Memory B cell (primary cell): ENCODE results near the gene NDUFV3.
"Not testable (repeated sequence)": the region's sequence is repeated elsewhere in the genome, so short reads cannot be mapped to it uniquely, and the experiment has no call there.

ENCODE experiments used
- ATAC-seq: fragments of 150-1000 bp; cut with Tn5 transposase; 2 replicates; pipeline ENCODE4 v1.10.0; 2021; ENCODE audit warnings: low read depth, mild to moderate bottlenecking, moderate library complexity
- DNase-seq, 2 donors: peaks; one replicate each; pipeline ENCODE4 v3.0.0; 2022; ENCODE audit warnings: low spot score in 2 of 2
- H3K27ac Mint-ChIP-seq: one replicate; pipeline ENCODE4 v1.8.0; 2022; ENCODE audit warnings: mild to moderate bottlenecking, moderate library complexity, mixed read lengths
- H3K27me3 Mint-ChIP-seq: one replicate; pipeline ENCODE4 v1.8.0; 2022; ENCODE audit warnings: mixed read lengths
- H3K36me3 Mint-ChIP-seq: one replicate; pipeline ENCODE4 v1.8.0; 2022; ENCODE audit warnings: mild to moderate bottlenecking, mixed read lengths
- H3K4me1 Mint-ChIP-seq: one replicate; pipeline ENCODE4 v1.8.0; 2022; ENCODE audit warnings: mixed read lengths
- H3K4me3 Mint-ChIP-seq: one replicate; pipeline ENCODE4 v1.8.0; 2022; ENCODE audit warnings: mild to moderate bottlenecking, moderate library complexity, mixed read lengths
- H3K9me3 Mint-ChIP-seq: one replicate; pipeline ENCODE4 v1.8.0; 2022; ENCODE audit warnings: mixed read lengths

Gene NDUFV3

DNA sequence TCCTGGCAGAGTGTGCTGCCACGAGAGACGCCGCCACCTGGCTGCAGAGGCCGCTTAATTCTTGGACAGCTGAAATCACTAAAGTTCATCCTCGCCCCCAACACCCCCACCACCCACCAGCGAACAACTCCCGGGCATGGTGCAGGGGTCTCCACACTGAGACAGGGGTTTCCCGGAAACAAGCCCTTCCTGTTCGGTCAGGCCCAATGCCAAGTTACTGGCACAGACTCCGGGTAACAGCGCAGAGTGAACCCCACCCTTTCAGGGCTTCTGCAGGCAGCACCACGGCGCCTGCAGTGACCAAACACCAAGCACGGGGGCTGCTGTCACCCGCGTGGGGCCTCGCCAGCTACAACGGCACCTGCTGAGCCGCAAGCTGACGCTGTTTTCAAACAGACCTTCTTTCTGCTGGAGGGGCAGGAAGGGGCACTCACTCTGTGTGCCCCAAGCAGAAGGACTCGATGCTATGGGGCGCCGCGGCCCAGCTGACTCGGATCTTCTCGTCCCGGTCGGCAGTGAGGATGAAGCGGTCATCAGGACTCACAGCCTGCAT lies 31.2 kb upstream of the NDUFV3 start:
- ATAC-seq (no peak), DNase-seq (no peak)
- H3K4me1 Mint-ChIP-seq = peaks cover 8% of the 10 kb centered on the region
- H3K27me3 Mint-ChIP-seq = no peaks in the 10 kb centered on the region
- no peaks in the 10 kb centered on the region for H3K9me3 Mint-ChIP-seq
- H3K27ac Mint-ChIP-seq = no peak overlapping the region
- peaks cover 25% of the 10 kb centered on the region for H3K36me3 Mint-ChIP-seq
- no peak overlapping the region for H3K4me3 Mint-ChIP-seq

- DNase-seq = no peak
- H3K27ac Mint-ChIP-seq = peak overlapping the region; percentile 78
- no peaks in the 10 kb centered on the region for H3K9me3 Mint-ChIP-seq
- peaks cover 8% of the 10 kb centered on the region for H3K4me1 Mint-ChIP-seq
- no peak overlapping the region for H3K4me3 Mint-ChIP-seq
- no peak for ATAC-seq
- peaks cover 22% of the 10 kb centered on the region for H3K36me3 Mint-ChIP-seq
- H3K27me3 Mint-ChIP-seq = no peaks in the 10 kb centered on the region
These were observed 30.2 kb upstream of the NDUFV3 start for GRCh38 chr21:42862774-42863503.

DNA sequence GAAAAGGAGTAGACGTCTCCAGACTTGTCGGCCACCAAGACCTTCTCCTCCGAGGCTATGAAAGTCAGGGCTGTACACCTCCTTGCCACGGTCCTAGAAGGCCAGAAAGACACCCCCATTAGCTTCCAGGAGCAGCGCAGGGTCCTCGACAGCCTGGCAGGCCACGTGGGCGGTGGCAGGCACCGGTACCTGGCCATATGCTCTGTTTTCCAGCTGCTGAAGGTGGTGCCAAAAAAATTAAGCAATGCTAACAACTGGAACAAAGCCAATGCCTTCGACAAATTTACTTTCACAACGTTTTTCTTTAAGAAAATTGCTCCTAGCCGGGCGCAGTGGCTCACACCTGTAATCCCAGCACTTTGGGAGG lies 29.6 kb upstream of the NDUFV3 start:
- DNase-seq (no peak), ATAC-seq (no peak)
- Mint-ChIP-seq H3K4me1 (peaks cover 8% of the 10 kb centered on the region), H3K4me3 (no peak overlapping the region), H3K27ac (peak overlapping the region; percentile 78), H3K27me3 (no peaks in the 10 kb centered on the region), H3K9me3 (no peaks in the 10 kb centered on the region), H3K36me3 (peaks cover 25% of the 10 kb centered on the region)

GRCh38 chr21:42864286-42864685 lies 28.8 kb upstream of the NDUFV3 start:
- Mint-ChIP-seq H3K4me3 (no peak overlapping the region), H3K27ac (no peak overlapping the region), H3K36me3 (peaks cover 21% of the 10 kb centered on the region), H3K27me3 (no peaks in the 10 kb centered on the region), H3K4me1 (peaks cover 6% of the 10 kb centered on the region), H3K9me3 (no peaks in the 10 kb centered on the region)
- ATAC-seq (no peak), DNase-seq (no peak)

DNA sequence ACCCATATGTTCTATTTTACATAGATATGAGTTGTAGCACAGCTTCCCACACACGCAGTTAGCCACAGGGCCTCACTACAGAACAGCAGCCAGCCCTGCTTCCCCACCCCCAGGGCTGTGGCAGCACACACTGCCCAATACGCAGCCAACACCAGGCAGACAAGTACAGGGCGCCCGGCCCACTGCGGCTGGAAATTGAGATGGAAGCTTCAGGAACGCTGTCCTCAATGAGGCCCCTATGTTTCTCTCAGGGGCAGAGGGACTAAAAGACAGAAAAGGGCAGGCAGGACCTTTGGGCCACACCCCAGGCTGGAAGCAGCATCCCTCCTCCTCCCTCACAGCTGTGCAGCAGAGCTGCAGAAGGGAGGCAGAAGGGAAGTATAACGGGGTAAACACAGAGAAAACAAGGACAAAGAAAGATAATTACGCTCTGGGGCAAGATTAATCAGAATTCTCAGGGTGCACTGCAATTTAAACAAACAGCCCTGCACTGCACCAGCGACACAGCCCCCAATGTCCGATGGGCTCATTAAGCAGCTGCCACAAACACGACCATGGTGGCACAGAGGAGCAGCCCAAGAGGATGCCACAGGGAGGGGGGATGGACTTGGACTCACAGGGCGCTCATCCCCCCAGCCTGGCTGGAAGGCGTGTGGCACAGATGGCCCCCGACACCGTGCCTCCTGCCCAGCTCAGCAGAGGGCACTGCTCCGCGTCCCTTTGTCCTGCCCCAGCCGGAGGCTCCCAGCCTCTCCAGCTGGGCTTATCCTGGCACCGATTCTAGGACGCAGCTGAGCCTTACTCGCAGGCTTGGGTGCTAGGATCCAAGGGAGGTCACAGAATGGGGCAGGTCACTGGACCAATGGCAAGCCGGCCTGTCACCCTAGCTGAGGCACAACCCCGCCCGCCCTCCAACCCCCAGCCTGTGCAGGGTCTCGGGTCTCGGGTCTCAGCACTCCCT lies 28.0 kb upstream of the NDUFV3 start:
- no peak overlapping the region for H3K27ac Mint-ChIP-seq
- no peak for ATAC-seq
- H3K4me3 Mint-ChIP-seq = no peak overlapping the region
- peaks cover 23% of the 10 kb centered on the region for H3K36me3 Mint-ChIP-seq
- H3K27me3 Mint-ChIP-seq = no peaks in the 10 kb centered on the region
- H3K9me3 Mint-ChIP-seq = no peaks in the 10 kb centered on the region
- DNase-seq = no peak
- peaks cover 6% of the 10 kb centered on the region for H3K4me1 Mint-ChIP-seq

GRCh38 chr21:42865776-42866160 lies 27.3 kb upstream of the NDUFV3 start:
- Mint-ChIP-seq H3K36me3 (peaks cover 24% of the 10 kb centered on the region), H3K4me3 (no peak overlapping the region), H3K4me1 (peaks cover 6% of the 10 kb centered on the region), H3K9me3 (no peaks in the 10 kb centered on the region), H3K27me3 (no peaks in the 10 kb centered on the region), H3K27ac (no peak overlapping the region)
- DNase-seq (no peak), ATAC-seq (no peak)

GRCh38 chr21:42868196-42868595 lies 24.9 kb upstream of the NDUFV3 start:
- Mint-ChIP-seq H3K4me3 (no peak overlapping the region), H3K9me3 (no peaks in the 10 kb centered on the region), H3K4me1 (peaks cover 3% of the 10 kb centered on the region), H3K27me3 (no peaks in the 10 kb centered on the region), H3K27ac (no peak overlapping the region), H3K36me3 (peaks cover 19% of the 10 kb centered on the region)
- no peak for DNase-seq
- no peak for ATAC-seq

GRCh38 chr21:42873096-42873495 lies 20.0 kb upstream of the NDUFV3 start:
- Mint-ChIP-seq H3K9me3 (no peaks in the 10 kb centered on the region), H3K4me1 (peaks cover 2% of the 10 kb centered on the region), H3K4me3 (no peak overlapping the region), H3K27ac (no peak overlapping the region), H3K36me3 (peaks cover 18% of the 10 kb centered on the region), H3K27me3 (no peaks in the 10 kb centered on the region)
- ATAC-seq (no peak), DNase-seq (no peak)

DNA sequence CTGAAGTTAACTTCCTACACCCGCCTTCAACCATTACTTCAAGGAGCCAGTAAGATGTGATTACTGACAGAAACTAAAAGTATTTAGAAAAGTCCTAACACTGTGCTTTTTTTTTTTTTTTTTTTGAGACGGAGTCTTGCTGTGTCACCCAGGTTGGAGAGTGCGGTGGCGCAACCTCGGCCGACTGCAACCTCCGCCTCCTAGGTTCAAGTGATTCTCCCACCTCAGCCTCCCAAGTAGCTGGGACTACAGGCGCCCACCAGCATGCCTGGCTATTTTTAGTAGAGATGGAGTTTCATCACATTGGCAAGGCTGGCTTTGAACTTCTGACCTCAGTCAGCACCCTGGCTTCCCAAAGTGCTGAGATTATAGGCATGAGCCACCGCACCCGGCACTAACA lies 17.3 kb upstream of the NDUFV3 start:
- H3K9me3 Mint-ChIP-seq, ATAC-seq, DNase-seq, H3K27ac Mint-ChIP-seq, H3K27me3 Mint-ChIP-seq, H3K4me3 Mint-ChIP-seq: not testable (repeated sequence)
- Mint-ChIP-seq H3K4me1 (peaks cover 16% of the 10 kb centered on the region), H3K36me3 (peaks cover 13% of the 10 kb centered on the region)

GRCh38 chr21:42878678-42878992 lies 14.5 kb upstream of the NDUFV3 start:
- no peak for DNase-seq
- peaks cover 8% of the 10 kb centered on the region for H3K36me3 Mint-ChIP-seq

DNA sequence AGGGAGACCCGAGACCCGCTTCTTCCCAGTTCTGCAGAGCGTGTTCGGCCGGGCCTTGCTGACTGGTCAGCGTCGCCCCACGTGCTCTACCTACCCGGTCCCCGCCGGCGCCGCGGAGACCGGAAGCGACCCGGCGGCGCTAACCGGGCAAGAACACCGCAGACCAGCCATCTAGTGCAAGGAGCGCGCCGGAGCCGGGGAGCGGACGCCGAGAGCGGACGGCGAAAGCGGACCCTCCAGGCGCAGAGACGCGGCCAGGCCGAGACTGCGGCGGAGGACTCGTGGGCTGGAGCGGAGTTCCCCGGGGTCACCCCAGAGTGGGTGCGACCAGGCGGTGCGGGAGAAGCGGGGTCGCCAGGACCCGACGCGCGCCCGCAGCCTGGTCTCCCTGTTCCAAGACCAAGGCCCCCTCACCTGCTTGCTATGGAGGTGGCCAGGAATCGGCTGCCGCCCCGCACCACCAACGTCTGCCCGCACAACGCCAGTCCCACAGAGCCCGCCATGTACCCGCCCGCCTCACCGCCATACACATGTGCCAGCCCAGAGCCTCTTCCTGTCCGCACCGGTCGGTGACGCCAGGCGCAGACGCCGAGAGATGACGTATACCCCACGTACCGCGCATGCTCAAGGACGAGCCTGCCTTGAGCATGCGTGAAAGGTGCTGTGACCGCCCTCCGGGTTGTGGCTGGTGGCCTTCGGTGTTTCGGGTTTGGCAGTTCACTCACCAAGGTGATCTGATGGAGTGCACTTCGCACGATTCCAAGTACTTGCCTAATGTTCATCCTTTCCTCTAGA lies 13.9 kb upstream of the NDUFV3 start, which contains the start of gene WDR4:
Gene WDR4, minus strand, starts transcription at position 547 of the 795 bp plus-strand sequence. Its CDS starts 44 bp downstream, at position 503.
- no peaks in the 10 kb centered on the region for H3K27me3 Mint-ChIP-seq
- H3K4me1 Mint-ChIP-seq = peaks cover 16% of the 10 kb centered on the region
- peak within 1 kb of the TSS; percentile 99 for H3K27ac Mint-ChIP-seq
- peak; percentile 97 to 99 for DNase-seq
- peak; percentile 91 for ATAC-seq
- H3K4me3 Mint-ChIP-seq = peak within 1 kb of the TSS; percentile 91
- peaks cover 6% of the 10 kb centered on the region for H3K36me3 Mint-ChIP-seq
- no peaks in the 10 kb centered on the region for H3K9me3 Mint-ChIP-seq

More at GRCh38 chr21:42878678-42878992, 14.5 kb upstream of the NDUFV3 start:
- Mint-ChIP-seq H3K27me3 (no peaks in the 10 kb centered on the region), H3K27ac (peak overlapping the region; percentile 99), H3K4me3 (peak overlapping the region; percentile 91), H3K9me3 (no peaks in the 10 kb centered on the region), H3K4me1 (peaks cover 16% of the 10 kb centered on the region)
- ATAC-seq = no peak

DNA sequence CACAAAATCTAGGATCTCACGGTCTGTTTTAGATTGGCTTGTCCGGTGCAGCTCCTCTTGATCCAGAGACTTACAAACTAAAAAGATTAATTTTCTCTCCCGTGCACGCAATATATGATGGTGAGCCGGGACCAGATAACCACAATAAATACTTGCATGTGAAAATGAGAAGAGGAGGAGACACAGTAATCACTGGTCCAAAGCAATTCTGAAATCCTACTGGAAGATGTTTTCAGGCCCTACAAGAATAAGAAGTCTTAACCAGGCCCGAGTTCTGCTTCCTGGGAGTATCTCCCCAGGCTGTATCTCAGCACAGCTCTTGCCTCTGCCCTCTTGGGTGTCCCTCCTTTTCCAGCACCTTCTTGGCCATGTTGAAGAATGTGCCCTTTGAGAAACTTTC lies 12.8 kb upstream of the NDUFV3 start:
- DNase-seq (no peak), ATAC-seq (no peak)
- Mint-ChIP-seq H3K4me1 (peaks cover 16% of the 10 kb centered on the region), H3K27ac (peak overlapping the region; percentile 99), H3K4me3 (peak overlapping the region; percentile 91), H3K9me3 (no peaks in the 10 kb centered on the region), H3K27me3 (no peaks in the 10 kb centered on the region), H3K36me3 (peaks cover 3% of the 10 kb centered on the region)

- H3K27me3 Mint-ChIP-seq = no peaks in the 10 kb centered on the region
- no peak overlapping the region for H3K27ac Mint-ChIP-seq
- no peak for DNase-seq
- no peak overlapping the region for H3K4me3 Mint-ChIP-seq
- ATAC-seq = no peak
- H3K4me1 Mint-ChIP-seq = peaks cover 7% of the 10 kb centered on the region
- H3K9me3 Mint-ChIP-seq = no peaks in the 10 kb centered on the region
- H3K36me3 Mint-ChIP-seq = peaks cover 2% of the 10 kb centered on the region
These were observed 9.2 kb upstream of the NDUFV3 start for GRCh38 chr21:42883921-42884320.
